C4-2B (cell line): Measurements from ENCODE around the gene SLC10A7.

ENCODE experiments used
- CTCF ChIP-seq: fragments of 450-650 bp; conservative IDR thresholded peaks from 2 replicates; pipeline ENCODE4 v1.5.1; 2017; ENCODE audit warnings: mild to moderate bottlenecking
- ZFX ChIP-seq: fragments of 450-650 bp; IDR thresholded peaks from 2 replicates; pipeline ENCODE4 v1.6.1; 2017

GRCh38 chr4:146472404-146472803, 49.3 kb downstream of the SLC10A7 start:
- TF ChIP-seq CTCF (no peak), ZFX (no peak)
